HFFc6 (cell line): Measurements from ENCODE around the gene IRF9. TPM values are rescaled to one million over a fixed set of nuclear protein-coding genes. Genes with fewer than 3 reads are reported as not detected.

Source experiments
- DNase-seq: peaks from one replicate; pipeline ENCODE4 v3.0.0-alpha.2; 2018
- H3K27ac Mint-ChIP-seq: 2 replicates; pipeline ENCODE4 v1.8.0; 2020; ENCODE audit warnings: mild to moderate bottlenecking, mixed read lengths
- H3K27me3 Mint-ChIP-seq: 2 replicates; pipeline ENCODE4 v1.8.0; 2021; ENCODE audit warnings: mild to moderate bottlenecking, moderate library complexity, mixed read lengths; ENCODE audit not compliant: insufficient read depth
- H3K36me3 Mint-ChIP-seq: 2 replicates; pipeline ENCODE4 v1.8.0; 2021; ENCODE audit warnings: low read depth, mixed read lengths
- H3K4me1 Mint-ChIP-seq: 2 replicates; pipeline ENCODE4 v1.8.0; 2020; ENCODE audit warnings: low read depth, mixed read lengths
- H3K4me3 Mint-ChIP-seq: 2 replicates; pipeline ENCODE4 v1.8.0; 2020; ENCODE audit warnings: mild to moderate bottlenecking, moderate library complexity, mixed read lengths
- H3K9me3 Mint-ChIP-seq: 2 replicates; pipeline ENCODE4 v1.8.0; 2020; ENCODE audit warnings: mild to moderate bottlenecking, mixed read lengths
- total RNA-seq, 6 experiments: library from RNA; stranded (reverse); fragmentation: NEBNext Ultra II Directional; extraction: Animal tissue kit (Norgen Biotek cat#: 25700); gene quantifications; 2 replicates in 1 of 6; 3 replicates in 5 of 6; pipeline ENCODE4 v1.2.3, GENCODE V29; 2021
- TF ChIP-seq, protein P1 (sequence below): fragments of 200-600 bp; sonication (generic); IDR thresholded peaks from 2 replicates; pipeline ENCODE4 v1.5.0; 2021; ENCODE audit warnings: antibody characterized with exemption, mild to moderate bottlenecking

Gene IRF9
- total RNA-seq, 6 experiments from 2014 or later, result 23.6 to 38.8 (median 32.3) TPM

DNA sequence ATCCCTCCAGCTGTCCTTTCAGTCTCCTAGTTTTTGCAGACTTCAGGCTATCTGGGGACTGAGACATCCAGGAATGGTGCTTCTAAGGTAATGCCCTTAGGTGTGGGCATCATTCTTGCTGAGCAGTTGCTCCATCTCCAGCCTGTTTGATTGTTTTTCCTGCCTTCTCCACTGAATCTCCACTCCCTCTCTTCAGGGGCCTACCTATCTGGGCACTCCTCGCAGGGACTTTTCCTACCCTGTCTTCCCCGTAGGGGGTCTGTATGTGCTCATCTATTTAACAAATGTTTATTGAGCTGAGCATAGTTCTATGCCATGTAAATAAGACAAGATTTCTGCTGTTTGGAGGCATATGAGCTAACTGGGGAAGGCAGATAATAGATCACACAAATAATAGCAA, 28.1 kb upstream of the IRF9 start:
- TF ChIP-seq, protein P1, sequence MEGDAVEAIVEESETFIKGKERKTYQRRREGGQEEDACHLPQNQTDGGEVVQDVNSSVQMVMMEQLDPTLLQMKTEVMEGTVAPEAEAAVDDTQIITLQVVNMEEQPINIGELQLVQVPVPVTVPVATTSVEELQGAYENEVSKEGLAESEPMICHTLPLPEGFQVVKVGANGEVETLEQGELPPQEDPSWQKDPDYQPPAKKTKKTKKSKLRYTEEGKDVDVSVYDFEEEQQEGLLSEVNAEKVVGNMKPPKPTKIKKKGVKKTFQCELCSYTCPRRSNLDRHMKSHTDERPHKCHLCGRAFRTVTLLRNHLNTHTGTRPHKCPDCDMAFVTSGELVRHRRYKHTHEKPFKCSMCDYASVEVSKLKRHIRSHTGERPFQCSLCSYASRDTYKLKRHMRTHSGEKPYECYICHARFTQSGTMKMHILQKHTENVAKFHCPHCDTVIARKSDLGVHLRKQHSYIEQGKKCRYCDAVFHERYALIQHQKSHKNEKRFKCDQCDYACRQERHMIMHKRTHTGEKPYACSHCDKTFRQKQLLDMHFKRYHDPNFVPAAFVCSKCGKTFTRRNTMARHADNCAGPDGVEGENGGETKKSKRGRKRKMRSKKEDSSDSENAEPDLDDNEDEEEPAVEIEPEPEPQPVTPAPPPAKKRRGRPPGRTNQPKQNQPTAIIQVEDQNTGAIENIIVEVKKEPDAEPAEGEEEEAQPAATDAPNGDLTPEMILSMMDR, result no peak
- peaks cover 10% of the 10 kb centered on the region for H3K36me3 Mint-ChIP-seq
- no peak overlapping the region for H3K4me3 Mint-ChIP-seq
- no peak overlapping the region for H3K27ac Mint-ChIP-seq
- DNase-seq, result no peak
- peaks cover 19% of the 10 kb centered on the region for H3K4me1 Mint-ChIP-seq
- no peaks in the 10 kb centered on the region for H3K9me3 Mint-ChIP-seq
- peaks cover 3% of the 10 kb centered on the region for H3K27me3 Mint-ChIP-seq

DNA sequence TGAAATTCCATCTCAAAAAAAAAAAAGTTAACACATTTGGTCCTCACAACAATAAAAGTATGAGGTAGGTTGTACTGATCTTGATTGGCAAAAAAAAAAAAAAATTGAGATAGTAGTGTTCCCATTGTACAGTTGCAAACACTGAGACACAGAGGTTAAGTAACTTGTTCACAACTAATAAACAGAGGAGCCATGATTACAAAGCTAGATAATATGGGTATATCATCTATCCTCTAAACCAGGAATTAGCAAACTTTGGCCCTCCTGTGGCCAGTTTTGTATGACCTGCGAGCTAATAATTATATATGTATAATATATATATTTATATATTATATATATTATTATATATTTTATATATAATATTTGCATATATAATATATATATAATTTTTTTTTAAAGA, 27.3 kb upstream of the IRF9 start:
- Mint-ChIP-seq H3K36me3 (peaks cover 17% of the 10 kb centered on the region), H3K9me3 (no peaks in the 10 kb centered on the region), H3K4me3 (no peak overlapping the region), H3K4me1 (peaks cover 23% of the 10 kb centered on the region), H3K27ac (no peak overlapping the region), H3K27me3 (peaks cover 3% of the 10 kb centered on the region)
- TF ChIP-seq, protein P1, result 0 out of 2 replicates have a peak, but pooled peaks have one; percentile 15
- no peak for DNase-seq

DNA sequence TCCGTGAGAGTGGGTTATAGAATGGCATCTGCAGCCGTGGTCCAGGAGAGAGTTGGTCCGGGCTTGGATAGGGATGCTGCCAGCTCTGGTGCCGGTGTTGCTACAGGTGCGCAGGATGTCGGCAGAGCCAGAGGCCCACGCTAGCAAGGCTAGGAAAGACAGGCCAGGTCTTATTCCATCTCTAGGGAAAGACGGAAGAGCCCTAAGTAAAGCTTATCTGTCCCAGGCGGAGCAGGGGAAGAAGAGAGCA, 25.6 kb upstream of the IRF9 start:
- peak overlapping the region; percentile 85 for H3K4me3 Mint-ChIP-seq
- H3K9me3 Mint-ChIP-seq, result no peaks in the 10 kb centered on the region
- DNase-seq, result no peak
- TF ChIP-seq, protein P1, result no peak
- peaks cover 29% of the 10 kb centered on the region for H3K36me3 Mint-ChIP-seq
- peaks cover 38% of the 10 kb centered on the region for H3K4me1 Mint-ChIP-seq
- H3K27ac Mint-ChIP-seq, result peak overlapping the region; percentile 1; the same call in 1 of the 2 replicates
- H3K27me3 Mint-ChIP-seq, result peaks cover 6% of the 10 kb centered on the region

DNA sequence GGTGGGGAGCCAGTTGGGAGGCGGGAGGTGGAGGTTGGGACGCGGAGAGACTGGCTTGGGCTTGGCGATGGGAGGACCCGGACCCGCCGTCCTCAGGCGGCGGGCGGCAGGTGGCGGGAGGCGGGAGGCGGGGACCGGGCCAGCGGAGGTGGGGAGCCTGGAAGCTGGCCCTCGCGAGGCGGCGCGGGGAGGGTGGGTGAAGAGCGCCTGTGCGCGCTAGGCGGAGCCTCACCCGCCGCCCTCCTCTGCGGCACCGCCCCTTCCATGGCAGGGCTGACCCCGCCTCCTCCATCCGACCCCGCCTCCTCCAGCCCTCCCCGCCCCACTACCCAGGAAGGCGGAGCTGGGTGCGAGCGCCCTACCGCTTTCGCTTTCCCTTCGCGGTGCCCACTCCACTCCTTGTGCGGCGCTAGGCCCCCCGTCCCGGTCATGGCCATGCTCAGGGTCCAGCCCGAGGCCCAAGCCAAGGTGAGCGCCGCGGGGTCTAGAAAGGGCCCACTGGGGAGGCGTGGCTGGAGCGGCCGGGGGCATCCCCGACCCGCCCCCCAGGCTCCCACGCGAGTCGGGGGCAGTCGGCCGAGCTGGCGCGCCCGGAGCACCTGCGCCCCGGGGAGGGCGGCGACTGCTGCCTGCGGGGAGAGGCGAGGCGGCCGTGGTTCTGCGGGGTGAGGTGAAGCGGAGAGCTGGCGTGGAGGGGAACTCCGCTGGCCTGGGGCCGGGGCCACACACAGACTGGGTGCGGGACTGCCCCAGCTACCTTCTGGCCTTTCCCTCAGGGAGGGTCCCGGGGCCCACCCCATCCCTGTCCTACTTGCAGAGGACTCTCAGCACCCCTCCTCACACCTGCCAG, 25.0 kb upstream of the IRF9 start, which contains the start of gene PSME1:
Gene PSME1, plus strand, starts transcription at position 361 of the 850 bp plus-strand sequence. Its CDS starts 69 bp downstream, at position 430.
- peak; percentile 77 for DNase-seq
- Mint-ChIP-seq H3K4me1 (peaks cover 38% of the 10 kb centered on the region), H3K27me3 (peaks cover 8% of the 10 kb centered on the region), H3K27ac (peak within 1 kb of the TSS; percentile 78), H3K36me3 (peaks cover 29% of the 10 kb centered on the region), H3K4me3 (peak within 1 kb of the TSS; percentile 85), H3K9me3 (no peaks in the 10 kb centered on the region)
- TF ChIP-seq, protein P1, result no peak

DNA sequence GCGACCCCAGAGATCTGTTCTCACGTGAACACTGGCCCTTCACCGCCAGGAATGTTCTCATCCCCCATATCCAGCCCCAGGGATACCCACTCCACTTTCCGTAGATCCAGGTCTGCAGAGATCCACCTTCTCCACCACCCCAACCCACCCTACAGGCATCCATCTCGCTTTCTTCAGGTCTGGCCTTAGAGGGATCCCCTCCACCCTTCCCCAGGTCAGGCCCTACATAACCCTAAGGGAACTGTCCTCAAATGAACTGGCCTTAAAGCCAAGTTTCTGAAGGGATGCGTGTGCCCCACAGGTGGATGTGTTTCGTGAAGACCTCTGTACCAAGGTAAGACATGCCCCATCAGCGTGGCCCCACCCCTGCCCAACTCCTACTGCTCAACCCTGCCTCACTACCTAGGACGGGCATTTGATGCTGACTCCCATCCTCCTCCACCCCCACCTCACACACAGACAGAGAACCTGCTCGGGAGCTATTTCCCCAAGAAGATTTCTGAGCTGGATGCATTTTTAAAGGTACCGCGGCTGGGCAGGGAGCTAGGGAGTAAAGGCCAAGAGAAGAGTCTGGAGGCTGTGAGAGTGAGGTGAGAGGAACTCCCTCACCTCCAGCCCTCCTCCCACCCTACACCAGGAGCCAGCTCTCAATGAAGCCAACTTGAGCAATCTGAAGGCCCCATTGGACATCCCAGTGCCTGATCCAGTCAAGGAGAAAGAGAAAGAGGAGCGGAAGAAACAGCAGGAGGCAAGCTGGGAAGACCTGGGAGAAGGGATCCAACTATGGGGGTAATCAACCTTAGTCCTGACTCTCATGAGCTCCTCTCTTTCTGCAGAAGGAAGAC, 24.2 kb upstream of the IRF9 start:
- no peaks in the 10 kb centered on the region for H3K9me3 Mint-ChIP-seq
- H3K27me3 Mint-ChIP-seq, result peaks cover 6% of the 10 kb centered on the region
- H3K27ac Mint-ChIP-seq, result peak overlapping the region; percentile 78
- H3K4me3 Mint-ChIP-seq, result peak overlapping the region; percentile 85
- H3K4me1 Mint-ChIP-seq, result peaks cover 41% of the 10 kb centered on the region
- peaks cover 29% of the 10 kb centered on the region for H3K36me3 Mint-ChIP-seq
- TF ChIP-seq, protein P1, result no peak
- no peak for DNase-seq
